IPS DF 6.9 (cell line): ENCODE results near the gene H3-3A.

Experiments used
- DNase-seq: peaks from one replicate; pipeline ENCODE4 v3.0.0-alpha.2; 2013; ENCODE audit warnings: low read depth, low spot score
- H3K27ac ChIP-seq: one replicate; pipeline ENCODE4 v1.5.1; 2013; ENCODE audit warnings: low read length, control low read depth
- H3K27me3 ChIP-seq: 2 replicates; pipeline ENCODE4 v1.6.1; 2013; ENCODE audit warnings: mild to moderate bottlenecking, low read length; ENCODE audit not compliant: control insufficient read depth, insufficient read depth
- H3K36me3 ChIP-seq: 2 replicates; pipeline ENCODE4 v1.6.1; 2013; ENCODE audit warnings: low read length; ENCODE audit not compliant: control insufficient read depth, insufficient read depth
- H3K4me1 ChIP-seq: 2 replicates; pipeline ENCODE4 v1.6.1; 2013; ENCODE audit warnings: low read length; ENCODE audit not compliant: control insufficient read depth, insufficient read depth
- H3K4me3 ChIP-seq: 2 replicates; pipeline ENCODE4 v1.5.1; 2013; ENCODE audit warnings: mild to moderate bottlenecking, low read length
- H3K9me3 ChIP-seq: 2 replicates; pipeline ENCODE4 v1.6.1; 2013; ENCODE audit warnings: low read length, inconsistent platforms; ENCODE audit not compliant: control insufficient read depth, insufficient read depth
- WGBS: extraction: QIAGEN DNeasy Blood & Tissue Kit; methylation state at CpG from one replicate; pipeline ENCODE4 v1.1.7; 2013; ENCODE audit warnings: mixed read lengths, missing lambda C conversion rate; ENCODE audit not compliant: insufficient read length, insufficient coverage; 5-methylcytosine and 5-hydroxymethylcytosine counted together

The H3-3A gene

DNA sequence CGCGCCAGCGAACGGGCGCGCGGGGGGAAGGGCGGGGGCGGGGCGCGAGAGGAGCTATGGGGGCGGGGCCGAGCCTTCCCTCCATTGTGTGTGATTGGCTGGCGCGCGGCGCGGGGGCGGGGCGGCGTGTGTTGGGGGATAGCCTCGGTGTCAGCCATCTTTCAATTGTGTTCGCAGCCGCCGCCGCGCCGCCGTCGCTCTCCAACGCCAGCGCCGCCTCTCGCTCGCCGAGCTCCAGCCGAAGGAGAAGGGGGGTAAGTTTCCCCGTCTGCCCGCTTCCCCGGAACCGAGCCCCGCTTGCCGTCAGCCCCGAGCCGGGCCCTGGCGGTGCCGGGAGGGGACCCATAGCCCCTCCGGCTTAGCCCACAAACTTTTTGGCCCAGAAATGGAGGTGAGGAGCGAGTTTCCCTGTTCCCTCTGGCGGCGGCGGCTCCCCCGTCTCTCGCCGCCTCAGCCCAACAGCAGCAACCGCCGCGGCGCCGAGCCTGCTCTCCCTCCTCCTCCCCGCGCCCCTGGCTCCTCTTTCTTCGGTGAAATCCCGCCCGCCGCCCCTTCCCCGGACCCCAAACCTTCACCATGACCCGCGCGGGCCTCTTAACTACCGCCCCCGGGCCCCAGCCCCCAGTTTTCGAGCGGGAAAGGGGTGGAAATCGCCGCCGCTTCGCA lies at the start of gene H3-3A:
H3-3A (plus strand) TSS at position 159 of the 666 bp plus-strand sequence. CDS start 1,636 bp downstream, outside the sequence.
- Histone ChIP-seq H3K4me3 (peak within 1 kb of the TSS; percentile 89), H3K9me3 (no peaks in the 10 kb centered on the region), H3K36me3 (no peaks in the 10 kb centered on the region; the same call in 1 of the 2 replicates), H3K27me3 (no peaks in the 10 kb centered on the region), H3K27ac (no peak within 1 kb of the TSS), H3K4me1 (no peaks in the 10 kb centered on the region)
- WGBS, result no CpG with 5 or more reads among the region's 78 CpGs
- DNase-seq, result no peak

- no peak overlapping the region for H3K27ac ChIP-seq
- H3K4me3 ChIP-seq, result no peak overlapping the region
- H3K27me3 ChIP-seq, result no peaks in the 10 kb centered on the region
- WGBS, result no CpG with 5 or more reads among the region's 6 CpGs
- H3K4me1 ChIP-seq, result no peaks in the 10 kb centered on the region
- no peaks in the 10 kb centered on the region for H3K36me3 ChIP-seq
- H3K9me3 ChIP-seq, result no peaks in the 10 kb centered on the region
- no peak for DNase-seq
Observed at GRCh38 chr1:226017070-226017469, 45.4 kb upstream of the H3-3A start.

GRCh38 chr1:226019572-226019971 lies 42.9 kb upstream of the H3-3A start:
- Histone ChIP-seq H3K4me1 (no peaks in the 10 kb centered on the region), H3K36me3 (no peaks in the 10 kb centered on the region), H3K9me3 (no peaks in the 10 kb centered on the region), H3K27me3 (no peaks in the 10 kb centered on the region), H3K4me3 (no peak overlapping the region), H3K27ac (no peak overlapping the region)
- no CpG with 5 or more reads among the region's 1 CpG for WGBS
- no peak for DNase-seq

DNA sequence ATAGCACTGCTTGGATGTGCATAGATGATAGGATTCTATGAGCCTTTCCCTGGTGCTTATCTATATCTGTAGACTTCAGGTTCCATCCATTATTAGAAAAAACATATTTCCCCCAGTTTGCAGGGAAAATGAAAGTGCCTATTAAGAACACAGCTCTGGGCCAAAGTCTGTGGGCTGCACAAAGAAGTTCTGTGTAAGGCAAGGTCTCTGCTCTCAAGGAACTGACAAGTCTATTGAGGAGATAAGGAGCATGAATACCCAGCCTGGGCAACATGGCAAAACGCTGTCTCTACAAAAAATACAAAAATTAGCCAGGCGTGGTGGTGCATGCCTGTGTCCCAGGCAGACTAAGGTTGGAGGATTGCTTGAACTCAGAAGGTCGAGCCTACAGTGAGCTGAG lies 41.1 kb upstream of the H3-3A start:
- H3K4me3 ChIP-seq, result no peak overlapping the region
- H3K27me3 ChIP-seq, result no peaks in the 10 kb centered on the region
- no peak for DNase-seq
- no peaks in the 10 kb centered on the region for H3K9me3 ChIP-seq
- no peaks in the 10 kb centered on the region for H3K4me1 ChIP-seq
- no peaks in the 10 kb centered on the region for H3K36me3 ChIP-seq
- no CpG with 5 or more reads among the region's 3 CpGs for WGBS
- H3K27ac ChIP-seq, result no peak overlapping the region

DNA sequence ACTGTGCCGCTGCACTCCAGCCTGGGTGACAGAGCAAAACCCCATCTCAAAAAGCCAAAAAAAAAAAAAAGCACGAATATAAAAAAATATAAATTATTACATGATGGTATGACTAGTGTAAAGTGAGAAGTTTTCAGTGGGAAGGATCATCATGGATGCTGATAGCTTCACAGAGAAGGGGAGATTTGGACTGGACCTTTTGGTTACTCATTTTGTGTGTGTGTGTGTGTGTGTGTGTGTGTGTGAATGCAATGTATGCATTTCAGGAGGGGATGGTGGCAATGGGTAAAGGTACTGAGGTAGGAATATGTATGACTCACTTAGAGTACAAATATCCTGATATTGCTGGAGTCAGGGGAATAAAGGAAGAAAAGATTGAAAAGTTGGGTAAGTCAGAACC lies 40.7 kb upstream of the H3-3A start:
- WGBS, result no CpG with 5 or more reads among the region's 2 CpGs
- Histone ChIP-seq H3K36me3 (no peaks in the 10 kb centered on the region), H3K4me3 (no peak overlapping the region)

GRCh38 chr1:226023735-226024134 lies 38.8 kb upstream of the H3-3A start:
- Histone ChIP-seq H3K9me3 (no peaks in the 10 kb centered on the region), H3K4me1 (no peaks in the 10 kb centered on the region), H3K27me3 (no peaks in the 10 kb centered on the region), H3K27ac (no peak overlapping the region), H3K36me3 (no peaks in the 10 kb centered on the region), H3K4me3 (no peak overlapping the region)
- DNase-seq, result no peak
- no CpG with 5 or more reads among the region's 5 CpGs for WGBS

More for the DNA sequence above, 40.7 kb upstream of the H3-3A start:
- no peaks in the 10 kb centered on the region for H3K9me3 ChIP-seq
- H3K27me3 ChIP-seq, result no peaks in the 10 kb centered on the region
- DNase-seq, result no peak
- H3K27ac ChIP-seq, result no peak overlapping the region
- H3K4me1 ChIP-seq, result no peaks in the 10 kb centered on the region

- Histone ChIP-seq H3K4me1 (no peaks in the 10 kb centered on the region), H3K9me3 (no peaks in the 10 kb centered on the region), H3K27ac (no peak overlapping the region), H3K36me3 (no peaks in the 10 kb centered on the region), H3K27me3 (no peaks in the 10 kb centered on the region), H3K4me3 (no peak overlapping the region)
- DNase-seq, result no peak
- 100% methylated on average over 1 of the region's 2 CpGs for WGBS
Observed at GRCh38 chr1:226026833-226027232, 35.7 kb upstream of the H3-3A start.

- Histone ChIP-seq H3K4me1 (no peaks in the 10 kb centered on the region), H3K9me3 (no peaks in the 10 kb centered on the region), H3K27me3 (no peaks in the 10 kb centered on the region), H3K4me3 (no peak overlapping the region), H3K27ac (no peak overlapping the region), H3K36me3 (no peaks in the 10 kb centered on the region)
- WGBS, result no CpG with 5 or more reads among the region's 5 CpGs
- DNase-seq, result no peak
Observed at GRCh38 chr1:226027538-226028217, 34.8 kb upstream of the H3-3A start.

- Histone ChIP-seq H3K27me3 (no peaks in the 10 kb centered on the region), H3K4me3 (no peak overlapping the region), H3K4me1 (no peaks in the 10 kb centered on the region), H3K36me3 (no peaks in the 10 kb centered on the region), H3K27ac (no peak overlapping the region), H3K9me3 (no peaks in the 10 kb centered on the region)
- no CpG with 5 or more reads among the region's 7 CpGs for WGBS
- DNase-seq, result no peak
Observed at GRCh38 chr1:226029093-226029496, 33.4 kb upstream of the H3-3A start.

DNA sequence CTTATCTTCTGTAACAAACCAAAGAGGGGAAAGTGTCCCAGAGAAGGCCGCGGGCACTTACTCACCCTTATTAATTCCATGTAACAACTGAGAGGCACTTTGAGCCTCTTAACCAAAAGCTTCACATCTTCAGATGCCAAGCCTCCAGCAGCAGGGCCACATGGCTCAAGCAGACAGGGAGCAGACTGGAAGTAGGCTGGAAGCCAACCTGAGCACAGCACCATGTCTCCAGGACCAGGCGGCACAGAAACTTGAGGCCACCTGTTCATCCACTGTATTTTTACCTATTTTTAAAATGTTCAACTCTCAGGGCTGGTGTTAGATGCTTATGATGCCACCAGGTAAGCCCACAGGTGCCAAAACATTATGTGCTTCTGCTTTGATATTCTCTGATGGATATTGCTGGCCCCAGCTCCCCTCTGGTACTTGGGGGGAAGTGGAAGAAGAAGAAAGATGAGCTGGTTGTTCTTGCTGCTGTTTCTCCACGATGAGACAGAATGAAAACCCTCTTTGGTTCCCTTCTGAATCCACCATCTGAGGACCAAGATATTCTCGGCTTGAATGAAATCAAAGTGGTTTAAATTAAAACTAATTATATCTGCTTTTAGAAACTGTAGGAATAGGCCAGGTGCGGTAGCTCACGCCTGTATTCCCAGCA lies 32.8 kb upstream of the H3-3A start:
- Histone ChIP-seq H3K4me1 (no peaks in the 10 kb centered on the region), H3K27ac (no peak overlapping the region), H3K9me3 (no peaks in the 10 kb centered on the region), H3K27me3 (no peaks in the 10 kb centered on the region), H3K36me3 (no peaks in the 10 kb centered on the region), H3K4me3 (no peak overlapping the region)
- WGBS, result no CpG with 5 or more reads among the region's 7 CpGs
- no peak for DNase-seq
